ENCODE measurements around the gene DRAM2.
"Not testable (repeated sequence)": the region's sequence is repeated elsewhere in the genome, so short reads cannot be mapped to it uniquely, and the experiment has no call there.

The DRAM2 gene

DNA sequence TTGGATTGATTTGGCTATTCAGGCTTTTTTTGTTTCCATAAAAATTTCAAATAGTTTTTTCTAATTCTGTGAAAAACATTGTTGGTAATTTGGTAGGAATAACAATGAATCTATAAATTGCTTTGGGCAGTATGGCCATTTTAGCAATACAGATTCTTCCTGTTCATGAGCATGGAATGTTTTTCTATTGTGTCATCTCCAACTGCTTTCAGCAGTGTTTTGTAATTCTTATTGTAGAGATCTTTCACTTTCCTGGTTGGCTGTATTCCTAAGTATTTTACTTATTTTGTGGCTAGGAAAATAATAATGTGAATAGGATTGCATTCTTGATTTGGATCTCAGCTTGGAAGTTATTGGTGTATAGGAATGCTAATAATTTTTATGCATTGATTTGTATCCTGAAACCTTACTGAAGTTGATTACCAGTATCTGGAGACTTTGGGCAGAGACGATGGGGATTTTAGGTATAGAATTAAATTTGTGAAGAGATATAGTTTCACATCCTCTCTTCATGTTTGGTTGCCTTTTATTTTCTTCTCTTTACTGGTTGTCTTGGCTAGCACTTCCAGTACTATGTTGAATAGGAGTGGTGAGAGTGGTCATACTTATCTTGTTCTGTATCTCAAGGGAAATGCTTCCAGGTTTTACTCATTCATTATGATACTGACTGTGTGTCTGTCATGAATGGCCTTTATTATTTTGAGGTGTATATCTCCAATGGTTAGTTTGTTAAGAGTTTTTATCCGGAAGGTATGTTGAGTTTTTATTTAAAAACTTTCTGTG lies 57.3 kb downstream of the DRAM2 start:
- DNase-seq = no peak

DNA sequence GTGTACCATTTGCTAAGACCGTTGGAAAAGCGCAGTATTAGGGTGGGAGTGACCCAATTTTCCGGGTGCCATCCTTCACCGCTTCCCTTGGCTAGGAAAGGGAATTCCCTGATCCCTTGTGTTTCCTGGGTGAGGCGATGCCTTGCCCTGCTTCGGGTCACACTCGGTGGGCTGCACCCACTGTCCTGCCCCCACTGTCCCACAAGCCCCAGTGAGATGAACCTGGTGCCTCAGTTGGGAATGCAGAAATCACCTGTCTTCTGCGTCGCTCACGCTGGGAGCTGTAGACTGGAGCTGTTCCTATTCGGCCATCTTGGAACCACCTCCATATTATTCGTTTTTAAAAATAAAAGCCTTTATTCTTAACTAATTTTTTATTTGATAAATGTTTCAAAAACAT lies 60.6 kb downstream of the DRAM2 start:
- DNase-seq = not testable (repeated sequence)

DNA sequence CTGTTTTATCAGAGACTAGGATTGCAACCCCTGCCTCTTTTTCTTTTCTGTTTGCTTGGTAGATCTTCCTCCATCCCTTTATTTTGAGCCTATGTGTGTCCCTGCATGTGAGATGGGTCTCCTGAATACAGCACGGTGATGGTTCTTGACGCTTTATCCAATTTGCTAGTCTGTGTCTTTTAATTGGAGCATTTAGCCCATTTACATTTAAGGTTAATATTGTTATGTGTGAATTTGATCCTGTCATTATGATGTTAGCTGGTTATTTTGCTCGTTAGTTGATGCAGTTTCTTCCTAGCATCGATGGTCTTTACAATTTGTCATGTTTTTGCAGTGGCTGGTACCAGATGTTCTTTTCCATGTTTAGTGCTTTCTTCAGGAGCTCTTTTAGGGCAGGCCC lies 62.6 kb downstream of the DRAM2 start:
- DNase-seq = not testable (repeated sequence)
